ENCODE results near the gene NPSR1. TPM values are rescaled to one million over a fixed set of nuclear protein-coding genes. Genes with fewer than 3 reads are reported as not detected.

NPSR1 gene
- total RNA-seq, 1 donor from 2014 or later, result not detected

- H3K4me3 ChIP-seq (ENCODE audit: low read depth, low read length), result no peak overlapping the region
- no peaks in the 10 kb centered on the region for H3K27me3 ChIP-seq (ENCODE audit: control insufficient read depth, insufficient read depth, low read length)
- H3K36me3 ChIP-seq (ENCODE audit: control insufficient read depth, insufficient read depth, low read length), result no peaks in the 10 kb centered on the region
- TF ChIP-seq, protein P1, sequence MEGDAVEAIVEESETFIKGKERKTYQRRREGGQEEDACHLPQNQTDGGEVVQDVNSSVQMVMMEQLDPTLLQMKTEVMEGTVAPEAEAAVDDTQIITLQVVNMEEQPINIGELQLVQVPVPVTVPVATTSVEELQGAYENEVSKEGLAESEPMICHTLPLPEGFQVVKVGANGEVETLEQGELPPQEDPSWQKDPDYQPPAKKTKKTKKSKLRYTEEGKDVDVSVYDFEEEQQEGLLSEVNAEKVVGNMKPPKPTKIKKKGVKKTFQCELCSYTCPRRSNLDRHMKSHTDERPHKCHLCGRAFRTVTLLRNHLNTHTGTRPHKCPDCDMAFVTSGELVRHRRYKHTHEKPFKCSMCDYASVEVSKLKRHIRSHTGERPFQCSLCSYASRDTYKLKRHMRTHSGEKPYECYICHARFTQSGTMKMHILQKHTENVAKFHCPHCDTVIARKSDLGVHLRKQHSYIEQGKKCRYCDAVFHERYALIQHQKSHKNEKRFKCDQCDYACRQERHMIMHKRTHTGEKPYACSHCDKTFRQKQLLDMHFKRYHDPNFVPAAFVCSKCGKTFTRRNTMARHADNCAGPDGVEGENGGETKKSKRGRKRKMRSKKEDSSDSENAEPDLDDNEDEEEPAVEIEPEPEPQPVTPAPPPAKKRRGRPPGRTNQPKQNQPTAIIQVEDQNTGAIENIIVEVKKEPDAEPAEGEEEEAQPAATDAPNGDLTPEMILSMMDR (IDR thresholded peaks at IDR 0.05; ENCODE audit: insufficient read depth, low read length, poor library complexity, severe bottlenecking), result no peak
- no peak for DNase-seq (ENCODE audit: low read depth)
These were observed 187.8 kb downstream of the NPSR1 start for GRCh38 chr7:34845666-34846361.

- Histone ChIP-seq H3K36me3 (ENCODE audit: control insufficient read depth, insufficient read depth, low read length) (no peaks in the 10 kb centered on the region), H3K27me3 (ENCODE audit: control insufficient read depth, insufficient read depth, low read length) (no peaks in the 10 kb centered on the region), H3K4me3 (ENCODE audit: low read depth, low read length) (no peak overlapping the region)
- TF ChIP-seq, protein P1 (IDR thresholded peaks at IDR 0.05; ENCODE audit: insufficient read depth, low read length, poor library complexity, severe bottlenecking), result no peak
- no peak for DNase-seq (ENCODE audit: low read depth)
These were observed 189.0 kb downstream of the NPSR1 start for GRCh38 chr7:34846976-34847375.

DNA sequence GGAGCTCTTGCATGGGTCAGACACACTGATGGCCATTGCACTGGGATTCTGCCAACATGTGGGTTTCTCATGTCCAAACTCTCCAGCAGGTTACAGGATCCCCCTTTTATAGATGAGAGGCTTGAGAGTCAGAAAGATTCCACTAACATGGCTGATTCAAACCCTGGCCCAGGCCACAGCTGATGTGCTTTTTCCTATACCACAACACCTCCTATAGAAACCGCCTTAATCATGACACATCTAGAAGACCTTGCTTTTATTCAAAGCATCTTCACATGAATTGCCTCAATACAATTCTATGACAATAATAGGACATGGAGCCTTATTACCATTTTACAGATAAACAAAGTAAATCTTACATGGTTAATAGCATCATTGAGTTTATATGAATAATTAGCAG, 190.7 kb downstream of the NPSR1 start:
- Histone ChIP-seq H3K27me3 (ENCODE audit: control insufficient read depth, insufficient read depth, low read length) (no peaks in the 10 kb centered on the region), H3K36me3 (ENCODE audit: control insufficient read depth, insufficient read depth, low read length) (no peaks in the 10 kb centered on the region), H3K4me3 (ENCODE audit: low read depth, low read length) (no peak overlapping the region)
- TF ChIP-seq, protein P1 (IDR thresholded peaks at IDR 0.05; ENCODE audit: insufficient read depth, low read length, poor library complexity, severe bottlenecking), result no peak
- no peak for DNase-seq (ENCODE audit: low read depth)

DNA sequence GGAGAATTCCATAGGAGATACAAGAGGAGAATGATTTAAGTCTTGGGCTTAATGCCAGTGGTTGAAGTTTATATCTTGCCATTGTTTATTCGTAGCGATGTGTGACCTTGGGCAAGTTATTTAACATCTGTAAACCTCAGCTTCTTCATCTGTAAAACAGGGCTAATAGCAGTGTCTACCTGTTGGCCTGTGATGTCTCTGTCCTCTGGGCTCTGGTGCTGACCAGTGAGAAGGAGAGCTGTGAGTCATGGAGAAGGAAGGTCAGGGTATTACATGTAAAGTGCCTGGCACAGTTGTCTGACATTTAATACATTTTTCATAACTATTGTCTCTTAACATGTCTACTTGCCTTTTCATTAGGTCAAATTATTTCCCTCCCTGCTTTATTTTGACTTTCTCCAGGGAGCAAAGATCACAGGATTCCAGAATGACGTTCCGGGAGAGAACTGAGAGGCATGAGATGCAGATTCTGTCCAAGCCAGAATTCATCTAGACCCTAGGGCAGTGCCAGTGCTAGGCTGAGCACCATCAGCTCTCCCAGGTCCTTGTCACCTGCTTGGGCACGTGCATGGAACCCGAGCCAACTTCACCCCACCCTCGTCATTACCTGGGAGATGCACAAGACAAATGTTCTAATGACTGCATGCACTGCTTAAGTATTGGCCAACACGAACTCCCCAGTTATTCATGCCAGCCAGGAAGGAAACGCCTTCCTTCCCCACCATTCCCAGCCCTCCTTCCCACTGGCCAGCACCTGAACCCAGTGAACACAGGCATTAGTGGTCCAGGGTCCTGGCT, 191.3 kb downstream of the NPSR1 start:
- Histone ChIP-seq H3K27me3 (ENCODE audit: control insufficient read depth, insufficient read depth, low read length) (no peaks in the 10 kb centered on the region), H3K4me3 (ENCODE audit: low read depth, low read length) (no peak overlapping the region), H3K36me3 (ENCODE audit: control insufficient read depth, insufficient read depth, low read length) (no peaks in the 10 kb centered on the region)
- TF ChIP-seq, protein P1 (IDR thresholded peaks at IDR 0.05; ENCODE audit: insufficient read depth, low read length, poor library complexity, severe bottlenecking), result no peak
- DNase-seq (ENCODE audit: low read depth), result no peak

- no peaks in the 10 kb centered on the region for H3K27me3 ChIP-seq (ENCODE audit: control insufficient read depth, insufficient read depth, low read length)
- no peak for DNase-seq (ENCODE audit: low read depth)
- TF ChIP-seq, protein P1 (IDR thresholded peaks at IDR 0.05; ENCODE audit: insufficient read depth, low read length, poor library complexity, severe bottlenecking), result no peak
- no peaks in the 10 kb centered on the region for H3K36me3 ChIP-seq (ENCODE audit: control insufficient read depth, insufficient read depth, low read length)
- no peak overlapping the region for H3K4me3 ChIP-seq (ENCODE audit: low read depth, low read length)
These were observed 192.0 kb downstream of the NPSR1 start for GRCh38 chr7:34849986-34850385.

All from kidney epithelial cell (primary cell).